A549 (cell line): ENCODE measurements around the gene MPPED2. TPM values are rescaled to one million over a fixed set of nuclear protein-coding genes. Genes with fewer than 3 reads are reported as not detected.

ENCODE experiments used
- ATAC-seq, 2 experiments: fragments of 200-7000 bp in 1 of 2; fragments of >200 bp in 1 of 2; cut with Nextera tagmentation in 1 of 2; cut with Tn5 transposase in 1 of 2; 3 replicates each; pipeline versions ENCODE4 v1.8.0 to v1.9.1; 2018 to 2020; ENCODE audit warnings: mild to moderate bottlenecking in 1 of 2, moderate library complexity in 1 of 2
- CTCF ChIA-PET: fragments of 300-600 bp; sonication (Branson Sonifier 250); formaldehyde crosslinking; extraction: SDS; loops from one replicate; lab custom pipeline; 2021; ENCODE audit warnings: antibody characterized with exemption, inconsistent platforms; lab: Yijun Ruan, JAX
- POLR2A ChIA-PET: fragments of 350-600 bp; formaldehyde crosslinking; extraction: SDS; loops from one replicate; lab custom pipeline; 2021; ENCODE audit warnings: antibody characterized with exemption, inconsistent platforms; lab: Yijun Ruan, JAX
- DNase-seq, 2 experiments: peaks; one replicate each; pipeline versions ENCODE4 v3.0.0 to v3.0.0-alpha.2; 2011 to 2016; ENCODE audit warnings: low read depth in 1 of 2, low spot score in 1 of 2
- FAIRE-seq: peaks from 2 replicates; lab custom pipeline; 2011; peaks lifted over from hg19 to GRCh38; lab: Jason Lieb, UNC
- H3K27ac ChIP-seq, 2 experiments: fragments of >200 bp; sonication (Bioruptor Twin); formaldehyde crosslinking; 3 replicates each; pipeline ENCODE4 v1.5.1; 2016 to 2017
- H3K4me1 ChIP-seq: fragments of >200 bp; sonication (Bioruptor Twin); formaldehyde crosslinking; 3 replicates; pipeline ENCODE4 v1.6.1; 2016
- H3K4me2 ChIP-seq: fragments of >200 bp; sonication (Bioruptor Twin); formaldehyde crosslinking; 3 replicates; pipeline ENCODE4 v1.6.1; 2016
- H3K4me3 ChIP-seq: fragments of >200 bp; sonication (Bioruptor Twin); formaldehyde crosslinking; 3 replicates; pipeline ENCODE4 v1.5.1; 2016
- H3K9me3 ChIP-seq: fragments of >200 bp; sonication (Bioruptor Twin); formaldehyde crosslinking; 3 replicates; pipeline ENCODE4 v1.6.1; 2016
- CBX8 ChIP-seq: fragments of 200-600 bp; sonication (generic); IDR thresholded peaks from 2 replicates; pipeline ENCODE4 v1.6.1; 2016
- CEBPB ChIP-seq, 2 experiments: fragments of >200 bp in 1 of 2; sonication (Bioruptor Twin) in 1 of 2; formaldehyde crosslinking in 1 of 2; IDR thresholded peaks; 2 replicates each; pipeline ENCODE4 v1.6.1; 2012 to 2016
- CHD2 ChIP-seq: fragments of 150-350 bp; IDR thresholded peaks from 2 replicates; pipeline ENCODE4 v1.6.1; 2014; ENCODE audit warnings: low read length; ENCODE audit not compliant: partially characterized antibody
- FOSB ChIP-seq: fragments of 250-450 bp; sonication (Bioruptor Pico); IDR thresholded peaks from 2 replicates; pipeline ENCODE4 v1.5.0; 2020; ENCODE audit warnings: mild to moderate bottlenecking, moderate library complexity
- HDAC2 ChIP-seq: fragments of 200-600 bp; sonication (generic); IDR thresholded peaks from 2 replicates; pipeline ENCODE4 v1.6.1; 2016
- HEYL ChIP-seq: fragments of 250-450 bp; sonication (Bioruptor Pico); IDR thresholded peaks from 2 replicates; pipeline ENCODE4 v1.8.0; 2021; ENCODE audit warnings: mild to moderate bottlenecking, moderate library complexity
- HOXB13 ChIP-seq: fragments of 250-450 bp; sonication (Bioruptor Pico); IDR thresholded peaks from 2 replicates; pipeline ENCODE4 v1.5.0; 2020; ENCODE audit warnings: low read depth, mild to moderate bottlenecking, moderate library complexity
- JUN ChIP-seq, 2 experiments: fragments of >200 bp; sonication (Bioruptor Twin); formaldehyde crosslinking; IDR thresholded peaks; 2 replicates in 1 of 2; 3 replicates in 1 of 2; pipeline ENCODE4 v1.6.1; 2016 to 2017
- JUNB ChIP-seq: fragments of >200 bp; sonication (Bioruptor Twin); formaldehyde crosslinking; IDR thresholded peaks from 2 replicates; pipeline ENCODE4 v1.6.1; 2016
- KDM1A ChIP-seq: fragments of 200-600 bp; sonication (generic); IDR thresholded peaks from 2 replicates; pipeline ENCODE4 v1.6.1; 2016; ENCODE audit warnings: low read depth, mild to moderate bottlenecking
- KDM5A ChIP-seq: fragments of 200-600 bp; sonication (generic); IDR thresholded peaks from 2 replicates; pipeline ENCODE4 v1.6.1; 2016; ENCODE audit warnings: antibody characterized with exemption, mild to moderate bottlenecking
- MAFK ChIP-seq: fragments of 450-650 bp; IDR thresholded peaks from 2 replicates; pipeline ENCODE4 v1.6.1; 2014; ENCODE audit not compliant: partially characterized antibody
- MYC ChIP-seq: IDR thresholded peaks from 2 replicates; pipeline ENCODE4 v1.6.1; 2012; ENCODE audit warnings: mild to moderate bottlenecking, inconsistent platforms, low read length, improper control_type of control experiment, borderline replicate concordance
- NFE2L2 ChIP-seq: fragments of 150-350 bp; conservative IDR thresholded peaks from 2 replicates; pipeline ENCODE4 v1.6.1; 2014; ENCODE audit warnings: low read length
- NPAS2 ChIP-seq: fragments of 250-450 bp; sonication (Bioruptor Pico); IDR thresholded peaks from 2 replicates; pipeline ENCODE4 v1.8.0; 2022; ENCODE audit warnings: mild to moderate bottlenecking, moderate library complexity, borderline replicate concordance
- NR3C1 ChIP-seq: fragments of >200 bp; sonication (Bioruptor Twin); formaldehyde crosslinking; IDR thresholded peaks from 3 replicates; pipeline ENCODE4 v1.6.1; 2017
- PHF8 ChIP-seq: fragments of 200-600 bp; sonication (generic); IDR thresholded peaks from 2 replicates; pipeline ENCODE4 v1.6.1; 2016; ENCODE audit warnings: low read depth, mild to moderate bottlenecking, antibody characterized with exemption, moderate library complexity, borderline replicate concordance
- POLR2A ChIP-seq: IDR thresholded peaks from 2 replicates; pipeline ENCODE4 v1.6.1; 2012; ENCODE audit warnings: mild to moderate bottlenecking, low read length
- POLR2AphosphoS2 ChIP-seq: conservative IDR thresholded peaks from 2 replicates; pipeline ENCODE4 v1.6.1; 2012; ENCODE audit warnings: low read length, improper control_type of control experiment, inconsistent platforms
- RAD21 ChIP-seq, 2 experiments: fragments of >200 bp in 1 of 2; sonication (Bioruptor Twin) in 1 of 2; formaldehyde crosslinking in 1 of 2; IDR thresholded peaks in 1 of 2; conservative IDR thresholded peaks in 1 of 2; 2 replicates in 1 of 2; 3 replicates in 1 of 2; pipeline ENCODE4 v1.6.1; 2012 to 2018; ENCODE audit warnings: inconsistent platforms in 1 of 2
- RCOR1 ChIP-seq: fragments of 150-350 bp; IDR thresholded peaks from 2 replicates; pipeline ENCODE4 v1.6.1; 2014; ENCODE audit warnings: antibody characterized with exemption, low read length, low read depth
- RFX5 ChIP-seq: fragments of 450-650 bp; IDR thresholded peaks from 2 replicates; pipeline ENCODE4 v1.7.1; 2014; ENCODE audit warnings: antibody characterized with exemption, mild to moderate bottlenecking, moderate library complexity
- SMC3 ChIP-seq: fragments of >200 bp; sonication (Bioruptor Twin); formaldehyde crosslinking; IDR thresholded peaks from 3 replicates; pipeline ENCODE4 v1.6.1; 2018; ENCODE audit warnings: inconsistent platforms
- TP53 ChIP-seq: fragments of 250-450 bp; sonication (Bioruptor Pico); IDR thresholded peaks from 2 replicates; pipeline ENCODE4 v1.5.0; 2021; ENCODE audit warnings: mild to moderate bottlenecking, moderate library complexity
- ZC3H11A ChIP-seq: fragments of 450-650 bp; IDR thresholded peaks from 2 replicates; pipeline ENCODE4 v1.6.1; 2014; ENCODE audit warnings: antibody characterized with exemption, mild to moderate bottlenecking
- ZNF302 ChIP-seq: fragments of 250-450 bp; sonication (Bioruptor Pico); IDR thresholded peaks from 2 replicates; pipeline ENCODE4 v1.9.0; 2021; ENCODE audit warnings: inconsistent platforms, mild to moderate bottlenecking, moderate library complexity
- WGBS: methylation state at CpG from one replicate; pipeline ENCODE4 v1.1.6; 2017; ENCODE audit errors: missing lambda C conversion rate; 5-methylcytosine and 5-hydroxymethylcytosine counted together
- polyA plus RNA-seq, 4 experiments: library from polyadenylated mRNA; depleted of rRNA in 3 of 4; stranded (reverse); fragments of >200 nt; fragmentation: RNase III in 1 of 4; extraction: RNeasy Plus Mini Kit Qiagen cat#74134 plus additional on column Dnase treatment in 1 of 4; gene quantifications; 2 replicates in 3 of 4; 3 replicates in 1 of 4; pipeline ENCODE4 v1.2.3, GENCODE V29; 2011 to 2017
- TF ChIP-seq, protein P1 (sequence below): fragments of 450-650 bp; IDR thresholded peaks from 2 replicates; pipeline ENCODE4 v1.6.1; 2014; ENCODE audit warnings: antibody characterized with exemption
- TF ChIP-seq, protein P2 (sequence below): IDR thresholded peaks from 2 replicates; pipeline ENCODE4 v1.6.1; 2012
- TF ChIP-seq, protein P3 (sequence below): IDR thresholded peaks from 2 replicates; pipeline ENCODE4 v1.6.1; 2012
- TF ChIP-seq, protein P4 (sequence below): IDR thresholded peaks from 2 replicates; pipeline ENCODE4 v1.6.1; 2012; ENCODE audit warnings: low read depth, borderline replicate concordance
- TF ChIP-seq, protein P5 (sequence below): fragments of >200 bp; sonication (Bioruptor Twin); formaldehyde crosslinking; IDR thresholded peaks from 3 replicates; pipeline ENCODE4 v1.5.1; 2016
- TF ChIP-seq, protein P6 (sequence below): fragments of 250-450 bp; sonication (Bioruptor Pico); IDR thresholded peaks from 2 replicates; pipeline ENCODE4 v1.5.0; 2020; ENCODE audit warnings: low read depth, mild to moderate bottlenecking, moderate library complexity

MPPED2 gene
- polyA plus RNA-seq, 2 of the 4 experiments (the other 2 are of a cell fraction): not detected

DNA sequence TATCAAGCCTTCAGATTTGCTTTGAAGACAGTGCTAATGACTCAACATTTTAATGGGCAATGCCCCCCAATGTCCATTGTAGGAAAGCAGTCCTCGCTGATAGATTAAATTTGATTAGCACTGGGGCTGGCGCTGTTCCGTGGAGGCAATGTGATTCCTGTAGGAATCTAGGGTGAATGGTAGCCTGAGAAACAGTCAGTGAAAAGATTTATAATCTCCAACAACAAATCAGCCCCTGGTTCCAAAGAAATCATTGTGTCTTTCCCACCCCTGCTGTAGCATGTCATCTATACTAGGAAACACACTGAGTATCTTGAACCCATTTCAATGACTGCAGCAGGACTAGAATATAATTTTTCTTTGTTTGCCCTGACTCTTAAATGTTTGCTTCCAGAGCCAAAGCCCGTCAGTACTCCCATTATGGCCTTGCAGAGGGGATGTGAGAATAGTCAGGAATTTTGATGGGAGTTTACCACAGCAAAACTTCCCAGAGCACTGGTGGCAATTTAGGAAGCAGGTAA is 36.1 kb downstream of the MPPED2 start:
- Histone ChIP-seq H3K4me2 (no peak overlapping the region), H3K27ac (no peak overlapping the region), H3K4me1 (no peaks in the 10 kb centered on the region)
- no peak for DNase-seq
- TF ChIP-seq CEBPB (IDR thresholded peaks at IDR 0.05): no peak
- TF ChIP-seq CHD2: no peak
- TF ChIP-seq HOXB13 (CRISPR knock-in tag): no peak
- no peak for TF ChIP-seq HEYL (CRISPR knock-in tag)
- TF ChIP-seq, protein P1, sequence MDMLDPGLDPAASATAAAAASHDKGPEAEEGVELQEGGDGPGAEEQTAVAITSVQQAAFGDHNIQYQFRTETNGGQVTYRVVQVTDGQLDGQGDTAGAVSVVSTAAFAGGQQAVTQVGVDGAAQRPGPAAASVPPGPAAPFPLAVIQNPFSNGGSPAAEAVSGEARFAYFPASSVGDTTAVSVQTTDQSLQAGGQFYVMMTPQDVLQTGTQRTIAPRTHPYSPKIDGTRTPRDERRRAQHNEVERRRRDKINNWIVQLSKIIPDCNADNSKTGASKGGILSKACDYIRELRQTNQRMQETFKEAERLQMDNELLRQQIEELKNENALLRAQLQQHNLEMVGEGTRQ: no peak
- TF ChIP-seq MYC: no peak
- TF ChIP-seq NFE2L2: no peak
- no peak for TF ChIP-seq NR3C1
- TF ChIP-seq KDM1A: no peak
- TF ChIP-seq CBX8: no peak
- TF ChIP-seq, protein P2, sequence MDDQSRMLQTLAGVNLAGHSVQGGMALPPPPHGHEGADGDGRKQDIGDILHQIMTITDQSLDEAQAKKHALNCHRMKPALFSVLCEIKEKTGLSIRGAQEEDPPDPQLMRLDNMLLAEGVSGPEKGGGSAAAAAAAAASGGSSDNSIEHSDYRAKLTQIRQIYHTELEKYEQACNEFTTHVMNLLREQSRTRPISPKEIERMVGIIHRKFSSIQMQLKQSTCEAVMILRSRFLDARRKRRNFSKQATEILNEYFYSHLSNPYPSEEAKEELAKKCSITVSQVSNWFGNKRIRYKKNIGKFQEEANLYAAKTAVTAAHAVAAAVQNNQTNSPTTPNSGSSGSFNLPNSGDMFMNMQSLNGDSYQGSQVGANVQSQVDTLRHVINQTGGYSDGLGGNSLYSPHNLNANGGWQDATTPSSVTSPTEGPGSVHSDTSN: no peak
- no peak for TF ChIP-seq POLR2A
- no peak for TF ChIP-seq MAFK
- no peak for TF ChIP-seq ZNF302
- TF ChIP-seq HDAC2: no peak
- TF ChIP-seq, protein P3, sequence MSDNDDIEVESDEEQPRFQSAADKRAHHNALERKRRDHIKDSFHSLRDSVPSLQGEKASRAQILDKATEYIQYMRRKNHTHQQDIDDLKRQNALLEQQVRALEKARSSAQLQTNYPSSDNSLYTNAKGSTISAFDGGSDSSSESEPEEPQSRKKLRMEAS: no peak
- TF ChIP-seq, all 56 proteins: peak for 0
- Histone ChIP-seq H3K4me3 (no peak overlapping the region), H3K9me3 (no peaks in the 10 kb centered on the region)
- ChIA-PET POLR2A (no interaction called here), CTCF (no interaction called here)
- 31% methylated on average over 4 of the region's 4 CpGs for WGBS
- ATAC-seq (no peak), FAIRE-seq (no peak)

DNA sequence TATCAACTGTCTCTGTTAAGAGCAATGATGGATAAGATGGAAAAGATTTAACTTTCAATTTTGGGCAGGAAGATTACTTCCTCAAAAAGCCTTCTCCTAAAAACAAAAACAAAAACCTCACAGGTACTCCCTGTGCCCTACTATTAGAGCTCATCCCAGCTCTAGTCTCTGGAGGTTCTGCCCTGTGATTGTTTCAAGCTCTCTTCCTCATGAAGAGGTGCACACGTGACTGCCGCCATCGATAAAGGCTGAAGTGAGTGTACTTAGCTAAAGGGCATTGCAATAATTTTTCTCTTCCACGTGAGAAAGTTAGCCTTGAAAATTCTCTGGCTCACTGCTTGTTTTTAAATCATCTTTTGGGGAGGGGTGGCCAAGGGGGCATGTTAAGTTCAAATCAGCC is 36.6 kb downstream of the MPPED2 start:
- no peak for ATAC-seq
- H3K4me1 ChIP-seq: no peaks in the 10 kb centered on the region
- TF ChIP-seq TP53 (CRISPR knock-in tag): no peak
- no peak for TF ChIP-seq POLR2AphosphoS2
- TF ChIP-seq PHF8: no peak
- TF ChIP-seq, protein P4, sequence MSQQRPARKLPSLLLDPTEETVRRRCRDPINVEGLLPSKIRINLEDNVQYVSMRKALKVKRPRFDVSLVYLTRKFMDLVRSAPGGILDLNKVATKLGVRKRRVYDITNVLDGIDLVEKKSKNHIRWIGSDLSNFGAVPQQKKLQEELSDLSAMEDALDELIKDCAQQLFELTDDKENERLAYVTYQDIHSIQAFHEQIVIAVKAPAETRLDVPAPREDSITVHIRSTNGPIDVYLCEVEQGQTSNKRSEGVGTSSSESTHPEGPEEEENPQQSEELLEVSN: no peak
- TF ChIP-seq, protein P5, sequence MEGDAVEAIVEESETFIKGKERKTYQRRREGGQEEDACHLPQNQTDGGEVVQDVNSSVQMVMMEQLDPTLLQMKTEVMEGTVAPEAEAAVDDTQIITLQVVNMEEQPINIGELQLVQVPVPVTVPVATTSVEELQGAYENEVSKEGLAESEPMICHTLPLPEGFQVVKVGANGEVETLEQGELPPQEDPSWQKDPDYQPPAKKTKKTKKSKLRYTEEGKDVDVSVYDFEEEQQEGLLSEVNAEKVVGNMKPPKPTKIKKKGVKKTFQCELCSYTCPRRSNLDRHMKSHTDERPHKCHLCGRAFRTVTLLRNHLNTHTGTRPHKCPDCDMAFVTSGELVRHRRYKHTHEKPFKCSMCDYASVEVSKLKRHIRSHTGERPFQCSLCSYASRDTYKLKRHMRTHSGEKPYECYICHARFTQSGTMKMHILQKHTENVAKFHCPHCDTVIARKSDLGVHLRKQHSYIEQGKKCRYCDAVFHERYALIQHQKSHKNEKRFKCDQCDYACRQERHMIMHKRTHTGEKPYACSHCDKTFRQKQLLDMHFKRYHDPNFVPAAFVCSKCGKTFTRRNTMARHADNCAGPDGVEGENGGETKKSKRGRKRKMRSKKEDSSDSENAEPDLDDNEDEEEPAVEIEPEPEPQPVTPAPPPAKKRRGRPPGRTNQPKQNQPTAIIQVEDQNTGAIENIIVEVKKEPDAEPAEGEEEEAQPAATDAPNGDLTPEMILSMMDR: no peak
- TF ChIP-seq JUNB: no peak
- no peak for TF ChIP-seq FOSB
- TF ChIP-seq JUN (IDR thresholded peaks at IDR 0.05): no peak
- no peak for TF ChIP-seq CHD2
- no peak for TF ChIP-seq SMC3
- no peak for TF ChIP-seq RCOR1
- no peak for TF ChIP-seq ZC3H11A
- no peak for TF ChIP-seq KDM5A
- TF ChIP-seq NFE2L2: no peak
- TF ChIP-seq RFX5: no peak
- TF ChIP-seq, protein P6, sequence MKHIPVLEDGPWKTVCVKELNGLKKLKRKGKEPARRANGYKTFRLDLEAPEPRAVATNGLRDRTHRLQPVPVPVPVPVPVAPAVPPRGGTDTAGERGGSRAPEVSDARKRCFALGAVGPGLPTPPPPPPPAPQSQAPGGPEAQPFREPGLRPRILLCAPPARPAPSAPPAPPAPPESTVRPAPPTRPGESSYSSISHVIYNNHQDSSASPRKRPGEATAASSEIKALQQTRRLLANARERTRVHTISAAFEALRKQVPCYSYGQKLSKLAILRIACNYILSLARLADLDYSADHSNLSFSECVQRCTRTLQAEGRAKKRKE (CRISPR knock-in tag): no peak
- TF ChIP-seq RAD21 (conservative IDR thresholded peaks at IDR 0.05 in 1 of 2, IDR thresholded peaks at IDR 0.05 in 1 of 2): no peak
- TF ChIP-seq NPAS2 (CRISPR knock-in tag): no peak
- POLR2A ChIA-PET: no interaction called here
- no peaks in the 10 kb centered on the region for H3K9me3 ChIP-seq
- H3K27ac ChIP-seq: no peak overlapping the region
- no peak for FAIRE-seq
- no peak overlapping the region for H3K4me2 ChIP-seq
- WGBS: 43% methylated on average over 4 of the region's 4 CpGs
- no peak overlapping the region for H3K4me3 ChIP-seq
- DNase-seq: no peak
- CTCF ChIA-PET: no interaction called here
